ENCODE measurements around the gene GBP2.
"Not testable (repeated sequence)": the region's sequence is repeated elsewhere in the genome, so short reads cannot be mapped to it uniquely, and the experiment has no call there.

Gene GBP2

DNA sequence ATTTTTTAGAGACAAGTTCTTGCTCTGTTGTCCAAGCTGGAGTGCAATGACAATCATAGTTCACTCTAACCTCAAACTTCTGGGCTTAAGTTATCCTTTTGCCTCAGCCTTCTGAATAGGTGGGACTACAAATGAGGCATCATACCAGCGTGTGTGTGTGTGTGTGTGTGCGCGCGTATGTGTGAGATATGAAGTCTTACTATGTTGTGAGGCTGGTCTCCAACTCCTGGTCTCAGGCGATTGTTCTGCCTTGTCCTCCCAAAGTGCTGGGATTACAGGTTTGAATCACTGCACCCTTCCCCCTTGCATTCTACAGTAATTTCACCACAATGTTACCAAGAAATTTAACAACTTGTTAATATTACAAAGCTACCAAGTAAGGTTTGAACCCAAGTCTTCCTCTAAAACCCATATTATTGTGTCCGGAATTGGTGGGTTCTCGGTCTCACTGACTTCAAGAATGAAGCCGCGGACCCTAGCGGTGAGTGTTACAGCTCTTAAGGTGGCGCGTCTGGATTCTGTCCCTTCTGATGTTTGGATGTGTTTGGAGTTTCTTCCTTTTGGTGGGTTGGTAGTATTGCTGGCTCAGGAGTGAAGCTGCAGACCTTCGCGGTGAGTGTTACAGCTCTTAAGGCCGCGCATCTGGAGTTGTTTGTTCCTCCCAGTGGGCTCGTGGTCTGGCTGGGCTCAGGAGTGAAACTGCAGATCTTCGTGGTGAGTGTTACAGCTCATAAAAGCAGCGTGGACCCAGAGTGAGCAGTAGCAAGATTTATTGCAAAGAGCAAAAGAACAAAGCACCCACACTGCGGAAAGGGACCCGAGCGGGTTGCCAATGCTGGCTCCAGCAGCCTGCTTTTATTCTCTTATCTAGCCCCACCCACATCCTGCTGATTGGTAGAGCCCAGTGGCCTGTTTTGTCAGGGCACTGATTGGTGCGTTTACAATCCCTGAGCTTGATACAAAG, 970 bp upstream of the GBP2 start:
- DNase-seq (ENCODE audit: low spot score), result not testable (repeated sequence)

- DNase-seq (ENCODE audit: low spot score), result no peak
These were observed 538 bp downstream of the GBP2 start for GRCh38 chr1:89125240-89125912.

DNA sequence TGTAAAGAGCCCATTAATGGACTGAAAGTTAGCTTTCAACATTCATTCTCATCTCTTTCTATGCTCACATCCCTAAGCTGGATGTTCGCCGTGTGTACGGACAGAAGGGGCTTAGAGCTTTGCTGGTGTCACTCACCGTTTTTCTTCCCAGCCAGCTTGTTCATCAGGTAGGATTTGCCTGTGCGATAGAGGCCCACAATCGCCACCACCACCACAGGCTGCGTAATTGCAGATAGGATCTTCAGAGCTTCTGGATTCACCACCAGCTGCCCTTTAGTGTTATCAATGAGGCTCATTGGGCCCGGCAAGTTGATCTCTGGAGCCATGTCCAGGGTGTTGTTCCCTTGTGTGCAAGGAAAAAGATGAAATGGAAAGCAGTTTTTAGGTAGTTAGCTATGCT, 4.3 kb downstream of the GBP2 start:
- DNase-seq (ENCODE audit: low spot score), result peak; percentile 48

DNA sequence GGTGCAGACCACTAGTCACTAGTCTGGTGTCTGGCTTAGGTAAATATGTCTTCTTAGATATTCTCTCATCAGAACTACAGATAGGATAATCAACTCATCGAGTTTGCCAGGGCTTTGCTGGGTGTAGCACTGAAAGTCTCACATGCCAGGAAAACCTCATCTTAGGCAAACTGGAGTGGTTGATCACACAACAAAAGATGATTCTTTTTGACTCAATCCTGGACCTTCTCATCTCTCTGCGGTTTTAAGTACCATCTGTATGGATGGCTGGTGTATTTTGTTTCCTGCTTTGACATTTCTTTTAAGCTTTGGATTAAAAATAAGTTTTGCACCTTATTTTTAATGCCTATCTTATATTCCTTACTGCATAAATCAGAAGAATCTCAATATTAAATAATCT, 11.3 kb downstream of the GBP2 start:
- no peak for DNase-seq (ENCODE audit: low spot score)

DNA sequence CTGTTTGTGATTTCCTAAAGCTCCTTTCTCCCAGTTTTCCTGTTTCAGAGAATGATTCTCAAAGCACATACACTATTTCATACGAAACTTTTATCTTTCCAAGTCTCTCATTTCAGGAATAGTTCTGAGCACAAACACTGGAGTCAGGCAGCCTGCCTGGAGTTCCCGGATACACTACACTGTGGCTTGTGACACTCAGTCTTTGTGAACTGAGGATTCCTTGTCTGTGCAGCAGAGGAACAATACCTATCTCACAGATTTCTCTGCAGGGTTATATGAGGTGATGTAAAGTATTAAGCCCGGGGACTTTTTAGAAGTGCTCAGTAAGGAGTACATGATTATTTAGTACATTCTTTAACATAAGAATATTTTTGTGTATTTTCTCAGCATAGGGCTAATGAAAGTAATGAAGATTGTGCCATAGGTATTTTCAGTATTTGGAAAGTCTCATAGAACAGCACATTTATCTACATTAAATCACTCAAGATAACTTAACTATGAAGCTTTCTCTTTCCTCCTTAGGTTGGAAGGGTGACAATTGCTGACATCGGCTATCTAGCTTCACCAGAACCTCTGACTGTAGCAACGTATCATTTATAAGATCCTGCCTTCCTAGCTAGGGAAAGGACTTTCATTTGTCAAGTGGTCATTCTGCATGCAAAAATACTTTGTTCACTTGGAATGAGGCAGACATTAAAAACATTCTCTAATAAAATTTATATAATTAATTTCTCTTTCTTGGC, 12.9 kb downstream of the GBP2 start:
- no peak for DNase-seq (ENCODE audit: low spot score)

GRCh38 chr1:89104687-89105086, 21.2 kb downstream of the GBP2 start:
- peak; percentile 12 for DNase-seq (ENCODE audit: low spot score)

DNA sequence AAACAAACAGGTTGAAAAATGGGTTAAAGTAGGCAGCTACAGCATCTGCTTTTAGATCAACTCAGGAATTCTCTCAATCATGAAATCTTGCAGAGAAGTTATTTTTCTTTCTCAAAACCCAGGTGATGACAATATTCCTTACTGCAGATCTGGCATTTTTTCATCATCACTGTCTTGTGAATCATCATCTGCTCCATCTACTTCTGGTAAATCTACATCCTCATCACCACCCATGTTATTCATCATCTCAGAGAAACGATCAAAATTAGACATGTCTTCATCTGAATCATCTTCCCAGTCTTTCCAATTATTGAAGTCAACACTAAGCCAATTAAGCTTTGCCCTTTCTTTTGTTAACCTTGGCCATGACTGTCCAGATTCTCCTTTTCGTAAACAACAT, 21.8 kb downstream of the GBP2 start:
- DNase-seq (ENCODE audit: low spot score), result no peak

- no peak for DNase-seq (ENCODE audit: low spot score)
These were observed 23.9 kb downstream of the GBP2 start for GRCh38 chr1:89102021-89102420.

- DNase-seq (ENCODE audit: low spot score), result no peak
These were observed 25.5 kb downstream of the GBP2 start for GRCh38 chr1:89100412-89100811.

GRCh38 chr1:89098857-89099256, 27.1 kb downstream of the GBP2 start:
- no peak for DNase-seq (ENCODE audit: low spot score)

DNA sequence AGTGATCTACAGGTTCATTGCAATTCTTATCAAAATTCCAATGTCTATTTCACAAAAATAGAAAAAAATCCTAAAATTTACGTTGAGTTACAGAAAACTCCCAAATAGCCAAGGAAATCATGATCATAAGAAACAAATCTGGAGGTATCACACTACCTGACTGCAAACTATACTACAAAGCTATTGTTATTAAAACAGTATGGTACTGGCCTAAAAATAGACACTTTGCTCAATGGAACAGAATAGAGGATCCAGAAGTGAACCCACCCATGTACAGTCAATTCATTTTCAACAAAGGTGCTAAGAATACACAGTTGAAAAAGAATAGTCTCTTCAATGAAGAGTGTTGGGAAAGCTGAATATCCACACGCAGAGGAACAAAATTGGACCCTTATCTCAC, 30.2 kb downstream of the GBP2 start:
- no peak for DNase-seq (ENCODE audit: low spot score)

DNA sequence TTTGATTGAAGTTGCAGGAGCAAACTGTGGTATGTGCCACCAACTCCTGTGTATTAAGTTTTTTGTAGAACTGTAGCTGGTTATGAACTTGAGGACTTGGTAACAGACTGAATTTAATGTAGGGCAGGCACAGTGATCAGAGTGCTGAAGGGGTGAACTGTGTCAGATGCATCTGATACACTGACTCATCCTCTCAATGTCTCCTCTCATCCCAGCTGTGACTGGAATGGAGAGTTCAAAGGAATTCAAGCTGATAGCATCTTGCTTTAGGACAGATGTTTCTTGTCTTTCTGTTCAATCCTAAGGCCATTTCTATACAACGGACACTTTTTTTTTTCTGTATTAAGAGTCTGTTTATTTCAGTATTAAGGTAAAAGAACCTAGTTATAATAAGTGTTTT, 36.0 kb downstream of the GBP2 start:
- no peak for DNase-seq (ENCODE audit: low spot score)

DNA sequence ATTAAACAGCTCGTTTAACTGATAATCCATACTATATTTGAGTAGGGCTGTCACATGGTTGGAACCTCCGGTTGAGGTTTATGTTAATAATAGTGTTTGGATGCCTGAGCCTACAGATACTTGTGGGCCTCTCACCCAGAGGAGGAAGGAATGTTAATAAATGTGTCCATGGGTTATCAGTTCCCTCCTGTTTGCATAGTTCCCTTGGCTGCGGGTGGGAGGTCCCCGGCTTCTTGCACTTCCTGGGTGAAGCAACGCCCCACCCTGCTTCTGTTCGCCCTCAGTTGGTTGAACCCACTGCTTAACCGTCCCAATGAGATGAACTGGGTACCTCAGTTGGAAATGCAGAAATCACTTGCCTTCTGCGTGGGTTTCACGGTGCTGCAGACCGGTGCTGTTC, 37.3 kb downstream of the GBP2 start:
- no peak for DNase-seq (ENCODE audit: low spot score)

DNA sequence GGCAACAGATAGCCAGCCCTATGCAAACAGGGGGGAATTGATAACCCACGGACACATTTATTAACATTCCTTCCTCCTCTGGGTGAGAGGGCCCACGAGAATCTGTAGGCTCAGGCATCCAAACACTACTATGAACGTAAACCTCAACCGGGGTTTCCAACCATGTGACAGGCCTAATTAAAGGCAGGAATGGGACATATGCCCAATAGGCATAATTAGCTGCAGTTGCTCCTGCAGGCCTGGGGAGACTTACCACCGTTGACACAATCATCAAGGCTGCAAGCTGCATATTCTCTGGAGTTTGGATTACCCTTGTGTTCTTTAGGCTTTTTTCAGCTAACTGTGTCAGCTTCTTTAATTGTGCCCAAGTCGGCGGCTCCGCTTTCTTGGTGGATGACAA, 38.7 kb downstream of the GBP2 start:
- peak; percentile 9 for DNase-seq (ENCODE audit: low spot score)

GRCh38 chr1:89085781-89086180, 40.1 kb downstream of the GBP2 start:
- peak; percentile 45 for DNase-seq (ENCODE audit: low spot score)

DNA sequence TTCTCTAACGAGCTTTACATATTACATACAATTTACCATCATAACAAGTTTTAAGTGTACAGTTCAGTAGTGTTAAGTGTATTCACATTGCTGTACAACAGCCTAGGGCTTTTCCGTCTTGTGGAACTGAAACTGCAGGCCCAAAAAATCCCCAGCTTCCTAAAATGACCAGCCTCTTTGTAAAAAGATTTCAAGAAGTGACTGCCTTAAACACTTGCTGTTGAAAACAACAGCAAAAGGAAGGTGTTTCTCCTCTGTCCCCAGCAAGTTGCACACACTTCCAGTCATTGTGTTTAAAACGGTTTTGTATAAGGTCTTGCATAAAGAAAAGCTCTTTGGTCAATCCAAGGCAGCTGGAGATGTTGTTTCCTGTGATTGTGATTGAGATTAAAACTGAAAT, 44.9 kb downstream of the GBP2 start:
- DNase-seq (ENCODE audit: low spot score), result no peak

DNA sequence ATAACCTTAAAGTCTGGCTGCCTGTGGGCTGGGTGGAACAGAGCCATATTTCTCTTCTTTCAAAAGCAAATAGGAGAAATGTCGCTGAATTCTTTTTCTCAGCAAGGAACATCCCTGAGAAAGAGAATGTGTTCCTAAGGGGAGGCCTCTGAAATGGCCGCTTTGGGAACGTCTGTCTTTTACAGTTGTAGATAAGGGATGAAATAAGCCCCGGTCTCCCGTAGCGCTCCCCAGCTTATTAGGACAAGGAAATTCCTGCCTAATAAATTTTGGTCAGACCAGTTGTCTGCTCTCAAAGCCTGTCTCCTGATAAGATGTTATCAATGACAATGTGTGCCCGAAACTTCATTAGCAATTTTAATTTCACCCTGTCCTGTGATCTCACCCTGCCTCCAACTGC, 45.8 kb downstream of the GBP2 start:
- not testable (repeated sequence) for DNase-seq (ENCODE audit: low spot score)

GRCh38 chr1:89072466-89073065, 53.3 kb downstream of the GBP2 start:
- not testable (repeated sequence) for DNase-seq (ENCODE audit: low spot score)

DNA sequence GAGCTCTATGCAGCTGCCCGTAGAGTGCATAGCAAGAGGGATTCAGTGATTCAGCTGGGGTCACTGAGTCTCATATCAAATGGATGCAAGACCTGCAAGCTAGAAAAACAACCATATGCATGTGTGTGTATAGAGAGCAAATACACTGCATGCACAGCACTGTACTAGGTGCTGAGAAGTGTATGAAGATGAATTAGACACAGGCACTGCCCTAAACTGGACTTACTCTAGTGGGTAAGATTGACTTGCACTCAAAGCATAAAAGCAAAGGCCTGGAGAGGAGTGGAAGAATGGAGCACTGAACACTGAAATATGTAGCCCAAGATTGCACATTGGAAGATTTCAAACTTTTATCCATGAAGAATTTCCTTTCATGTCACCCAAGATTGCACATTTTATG, 55.4 kb downstream of the GBP2 start:
- DNase-seq (ENCODE audit: low spot score), result no peak

GRCh38 chr1:89069951-89070350, 56.0 kb downstream of the GBP2 start:
- no peak for DNase-seq (ENCODE audit: low spot score)

DNA sequence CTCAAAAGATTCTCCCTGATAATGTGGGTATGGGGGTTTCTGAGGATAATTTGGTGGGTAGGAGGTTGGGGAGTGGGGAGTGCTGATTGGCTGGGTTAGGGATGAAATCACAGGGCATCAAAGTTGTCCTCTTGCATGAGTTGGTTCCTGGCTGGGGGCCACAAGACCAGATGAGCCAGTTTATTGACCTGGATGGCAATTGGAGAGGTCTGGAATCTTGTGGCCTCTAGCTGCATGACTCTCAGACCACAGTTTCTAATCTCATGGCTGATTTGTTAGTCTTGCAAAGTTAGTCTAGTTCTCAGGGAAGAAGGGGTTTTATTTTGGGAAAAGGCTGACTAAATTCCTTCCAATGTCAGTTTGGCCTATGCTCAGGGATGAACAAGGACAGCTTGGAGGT, 57.6 kb downstream of the GBP2 start:
- no peak for DNase-seq (ENCODE audit: low spot score)
